OCI-LY7 (cell line): ENCODE data around the gene SLC39A2. TPM values are rescaled to one million over a fixed set of nuclear protein-coding genes. Genes with fewer than 3 reads are reported as not detected.
A peak's percentile ranks its signal among the peaks of the same experiment; 100 is the strongest.
"Not testable (repeated sequence)": the region's sequence is repeated elsewhere in the genome, so short reads cannot be mapped to it uniquely, and the experiment has no call there.

Experiments
- BruUV-seq: library from RNA; stranded (reverse); fragments of 400-500 nt; replicated peaks from 2 replicates; lab custom pipeline; 2021; lab: Mats Ljungman, UMichigan
- CTCF ChIA-PET: fragments of 300-600 bp; sonication (Branson Sonifier 250); formaldehyde crosslinking; loops from one replicate; lab custom pipeline; 2022; ENCODE audit warnings: antibody characterized with exemption; ENCODE audit not compliant: unreplicated experiment; lab: Charles Lee
- POLR2A ChIA-PET: fragments of 300-600 bp; sonication (Branson Sonifier 250); formaldehyde crosslinking; loops from one replicate; lab custom pipeline; 2022; ENCODE audit warnings: antibody characterized with exemption; lab: Charles Lee
- DNase-seq: peaks from one replicate; pipeline ENCODE4 v3.0.0-alpha.2; 2015; ENCODE audit warnings: low spot score
- H2AFZ ChIP-seq: fragments of 200-600 bp; sonication (generic), shearing (Covaris generic); 2 replicates; pipeline ENCODE4 v1.6.1; 2014; ENCODE audit warnings: mild to moderate bottlenecking, antibody characterized with exemption, low read length, moderate library complexity
- H3K27ac ChIP-seq: fragments of 200-600 bp; sonication (generic); 2 replicates; pipeline ENCODE4 v1.5.1; 2014; ENCODE audit warnings: mixed run types, low read depth, mild to moderate bottlenecking, moderate library complexity, low read length, inconsistent platforms; ENCODE audit not compliant: poor library complexity, severe bottlenecking
- H3K36me3 ChIP-seq: fragments of 200-600 bp; sonication (generic); 2 replicates; pipeline ENCODE4 v1.6.1; 2014; ENCODE audit warnings: mild to moderate bottlenecking, antibody characterized with exemption, low read length, moderate library complexity, mixed read lengths; ENCODE audit not compliant: insufficient read depth
- H3K4me1 ChIP-seq: fragments of 200-600 bp; sonication (generic); 2 replicates; pipeline ENCODE4 v1.5.1; 2014; ENCODE audit warnings: mild to moderate bottlenecking, low read length; ENCODE audit not compliant: insufficient read depth, poor library complexity, severe bottlenecking
- H3K4me2 ChIP-seq: fragments of 200-600 bp; sonication (generic); 2 replicates; pipeline ENCODE4 v1.6.1; 2014; ENCODE audit warnings: mild to moderate bottlenecking, low read length
- H3K4me3 ChIP-seq: fragments of 200-600 bp; sonication (generic); 2 replicates; pipeline ENCODE4 v1.5.1; 2014; ENCODE audit warnings: mild to moderate bottlenecking, low read depth, low read length; ENCODE audit not compliant: poor library complexity, severe bottlenecking
- H3K79me2 ChIP-seq: fragments of 200-600 bp; sonication (generic); 2 replicates; pipeline ENCODE4 v1.6.1; 2016; ENCODE audit warnings: low read depth, mild to moderate bottlenecking, low read length, moderate library complexity, mixed read lengths; ENCODE audit not compliant: insufficient read depth
- H3K9me2 ChIP-seq: fragments of 200-600 bp; sonication (generic); 2 replicates; pipeline ENCODE4 v1.6.1; 2016; ENCODE audit warnings: mild to moderate bottlenecking, low read length, mixed read lengths; ENCODE audit not compliant: insufficient read depth
- H3K9me3 ChIP-seq: fragments of 200-600 bp; sonication (generic); 2 replicates; pipeline ENCODE4 v1.6.1; 2014; ENCODE audit warnings: mild to moderate bottlenecking, mixed run types, low read length, mixed read lengths
- H4K20me1 ChIP-seq: fragments of 200-600 bp; sonication (generic); 2 replicates; pipeline ENCODE4 v1.6.1; 2014; ENCODE audit warnings: mild to moderate bottlenecking, antibody characterized with exemption, low read length, moderate library complexity, mixed read lengths; ENCODE audit not compliant: insufficient read depth
- CTCF ChIP-seq: fragments of 200-600 bp; sonication (generic); conservative IDR thresholded peaks from 2 replicates; pipeline ENCODE4 v1.5.1; 2014; ENCODE audit warnings: mild to moderate bottlenecking, antibody characterized with exemption, low read length, moderate library complexity, mixed read lengths
- EZH2phosphoT487 ChIP-seq: fragments of 200-600 bp; sonication (generic); IDR thresholded peaks from 2 replicates; pipeline ENCODE4 v1.6.1; 2018; ENCODE audit warnings: low read depth, borderline replicate concordance, mild to moderate bottlenecking, mixed run types, antibody characterized with exemption, low read length, moderate library complexity, mixed read lengths
- intact Hi-C: fragments of 100-400 bp; cut with micrococcal nuclease; formaldehyde crosslinking; loops from one replicate; pipeline ENCODE4 v1.10.0; 2022; ENCODE audit not compliant: unreplicated experiment
- total RNA-seq, 2 experiments: library from RNA; depleted of rRNA in 1 of 2; stranded (reverse); fragments of >200 nt in 1 of 2; shearing (Covaris generic) in 1 of 2; gene quantifications; 2 replicates each; pipeline ENCODE4 v1.2.3, GENCODE V29; 2014 to 2022

Gene SLC39A2
- total RNA-seq, 2 experiments from 2014 or later: 0.23 to 0.28 TPM

DNA sequence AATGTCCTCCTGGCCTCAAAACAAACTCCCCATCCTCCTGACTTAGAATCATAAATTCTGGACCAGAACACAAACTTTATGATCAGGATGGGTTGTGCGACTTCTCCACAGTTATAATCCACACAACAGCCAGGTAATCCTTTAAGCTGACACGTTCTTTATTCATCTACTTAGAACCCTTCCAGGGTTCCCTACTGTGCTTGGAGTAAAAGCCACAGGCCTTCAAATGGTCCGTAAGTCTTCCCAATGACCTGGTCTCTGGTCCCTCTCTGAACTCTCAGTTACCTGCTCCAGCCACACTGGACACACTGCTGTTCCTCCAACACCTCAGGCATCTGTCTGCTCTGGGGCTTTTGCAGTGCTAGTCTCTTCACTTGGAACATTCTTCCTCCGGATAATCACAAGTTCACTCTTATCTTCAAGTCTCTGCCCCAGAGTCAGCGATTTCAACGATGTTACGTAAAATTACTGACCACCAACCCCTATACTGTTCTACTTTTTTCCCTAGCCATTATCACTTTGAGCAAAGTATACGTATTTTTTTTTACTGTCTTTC lies 41.4 kb downstream of the SLC39A2 start:
- no TSS peak for BruUV-seq
- H3K9me3 ChIP-seq: no peaks in the 10 kb centered on the region
- H3K4me1 ChIP-seq: no peaks in the 10 kb centered on the region
- H3K79me2 ChIP-seq: no peaks in the 10 kb centered on the region
- no peaks in the 10 kb centered on the region for H3K36me3 ChIP-seq
- no peak overlapping the region for H3K27ac ChIP-seq
- H3K4me3 ChIP-seq: no peak overlapping the region
- H4K20me1 ChIP-seq: no peaks in the 10 kb centered on the region
- no peaks in the 10 kb centered on the region for H3K9me2 ChIP-seq
- no peak for DNase-seq
- TF ChIP-seq EZH2phosphoT487: no peak
- TF ChIP-seq CTCF: peak; percentile 29; the same call in 1 of the 2 replicates
- intact Hi-C loops: loop anchor here (2.0 kb wide), 2 partner anchors 26 to 70 kb away; no protein-coding TSS in a partner anchor
- no peak overlapping the region for H2AFZ ChIP-seq
- CTCF ChIA-PET: interaction anchor here (1.0 kb wide), 1 partner anchor 25 kb away, joined by 3 read pairs; no protein-coding TSS in a partner anchor
- no peak overlapping the region for H3K4me2 ChIP-seq
- POLR2A ChIA-PET: interaction anchor here (0.7 to 1.7 kb wide), 3 partner anchors 26 to 36 kb away, joined by 3 to 4 read pairs (median 4); no protein-coding TSS in a partner anchor

DNA sequence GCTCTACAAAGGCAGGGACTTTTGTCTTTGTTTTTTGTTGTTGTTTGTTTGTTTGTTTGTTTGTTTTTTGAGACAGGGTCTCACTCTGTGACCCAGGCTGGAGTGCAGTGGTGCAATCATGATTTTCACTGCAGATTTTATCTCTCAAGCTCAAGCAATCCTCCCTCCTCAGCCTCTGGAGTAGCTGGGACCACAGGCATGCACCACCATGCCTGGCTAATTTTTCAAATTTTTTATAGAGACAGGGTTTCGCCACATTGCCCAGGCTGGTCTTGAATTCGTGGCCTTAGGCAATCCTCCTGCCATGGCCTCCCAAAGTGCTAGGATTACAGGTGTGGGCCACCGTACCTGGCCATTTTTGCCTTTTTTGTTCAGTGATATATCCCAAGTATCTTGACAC lies 41.8 kb downstream of the SLC39A2 start:
- H3K27ac ChIP-seq, BruUV-seq, H3K9me3 ChIP-seq, H3K9me2 ChIP-seq, H2AFZ ChIP-seq, H3K4me3 ChIP-seq, H3K4me2 ChIP-seq, H4K20me1 ChIP-seq, DNase-seq, H3K4me1 ChIP-seq, H3K36me3 ChIP-seq, POLR2A ChIA-PET, H3K79me2 ChIP-seq: not testable (repeated sequence)
- CTCF ChIA-PET: interaction anchor here (1.0 kb wide), 1 partner anchor 26 kb away, joined by 3 read pairs; no protein-coding TSS in a partner anchor
- intact Hi-C loops: loop anchor here (2.0 kb wide), 2 partner anchors 26 to 70 kb away; no protein-coding TSS in a partner anchor

DNA sequence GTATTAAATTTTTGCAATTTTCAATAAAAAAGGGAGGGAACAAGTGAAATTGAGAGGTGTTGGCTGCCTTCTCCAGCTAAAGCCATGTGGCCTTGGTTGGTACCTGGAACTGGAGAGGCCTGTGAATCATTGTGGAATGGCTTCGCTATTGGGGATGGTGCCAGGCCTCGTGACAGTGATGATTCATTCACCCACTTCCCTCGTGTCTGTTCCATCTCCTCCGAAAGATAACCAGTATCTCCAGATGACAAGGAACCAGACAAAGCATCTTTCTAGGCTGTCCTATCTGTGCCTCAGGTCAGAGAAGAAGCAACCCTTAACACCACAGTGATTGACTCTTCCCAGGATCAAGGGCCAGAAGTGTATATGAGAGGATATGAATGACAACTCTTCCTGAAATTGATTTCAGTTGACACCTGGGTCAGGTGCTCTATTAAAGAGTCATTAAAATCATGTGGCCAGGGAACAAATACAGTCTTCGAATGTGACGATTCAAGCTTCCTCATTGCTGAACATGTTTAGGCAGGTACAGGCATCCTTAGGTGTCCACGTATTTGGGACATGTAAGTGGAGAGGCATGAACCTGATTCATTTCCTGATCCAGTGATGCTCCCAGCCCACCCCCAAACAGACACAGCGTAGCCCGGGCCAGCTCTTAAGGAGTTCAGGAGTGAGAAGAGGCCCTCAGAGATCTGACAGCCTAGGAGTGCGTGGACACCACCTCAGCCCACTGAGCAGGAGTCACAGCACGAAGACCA lies 42.8 kb downstream of the SLC39A2 start, which contains the start of gene RNASE7:
Gene RNASE7, plus strand, starts transcription at position 687 of the 758 bp plus-strand sequence. CDS start 631 bp downstream, outside the sequence.
- Histone ChIP-seq H3K79me2 (no peaks in the 10 kb centered on the region), H4K20me1 (no peaks in the 10 kb centered on the region), H3K9me2 (no peaks in the 10 kb centered on the region), H3K4me2 (no peak within 1 kb of the TSS), H3K4me1 (no peaks in the 10 kb centered on the region), H3K4me3 (no peak within 1 kb of the TSS), H2AFZ (no peak within 1 kb of the TSS), H3K27ac (no peak within 1 kb of the TSS), H3K36me3 (no peaks in the 10 kb centered on the region), H3K9me3 (no peaks in the 10 kb centered on the region)
- intact Hi-C loops: loop anchor here (2.0 kb wide), 2 partner anchors 27 to 71 kb away; no protein-coding TSS in a partner anchor
- CTCF ChIA-PET: no interaction called here
- TF ChIP-seq EZH2phosphoT487 (no peak), CTCF (no peak)
- POLR2A ChIA-PET: interaction anchor here (0.5 to 0.7 kb wide), 2 partner anchors 27 to 521 kb away, joined by 3 read pairs; no protein-coding TSS in a partner anchor
- no peak for DNase-seq
- BruUV-seq: no TSS peak
